Mucosa of gallbladder (tissue), 1 donor: ENCODE measurements around the gene CTNNBL1. TPM values are rescaled to one million over a fixed set of nuclear protein-coding genes. Genes with fewer than 3 reads are reported as not detected.

ENCODE experiments used
- DNase-seq: peaks from one replicate; pipeline ENCODE4 v3.0.0-alpha.2; 2020; ENCODE audit warnings: low spot score
- total RNA-seq: library from RNA; stranded (reverse); gene quantifications from one replicate; pipeline ENCODE4 v1.2.1, GENCODE V29; 2021
- donor health status: DM: no; HTN: no; CAD: no.

CTNNBL1 gene
- total RNA-seq, 1 donor from 2014 or later, result 44.0 TPM

DNA sequence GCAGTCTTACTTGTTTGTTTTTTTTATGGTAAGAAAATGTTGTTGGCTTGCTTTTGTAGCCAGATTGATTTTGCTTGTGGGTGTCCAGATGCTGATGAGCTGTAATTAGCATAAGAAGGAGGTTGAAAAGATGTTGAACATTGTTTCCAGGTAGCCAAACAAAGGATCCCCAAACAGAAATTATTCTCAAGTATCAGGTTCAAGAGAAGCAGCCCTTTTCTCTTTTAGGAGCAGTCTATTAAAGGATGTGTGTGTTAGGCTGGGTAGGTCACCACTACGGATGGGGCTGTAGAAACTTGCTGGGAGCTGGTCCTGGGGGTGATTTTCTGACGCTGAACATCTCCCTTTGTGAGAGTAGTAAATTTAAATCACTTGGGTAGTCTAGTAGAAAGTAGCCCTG is 122.2 kb downstream of the CTNNBL1 start:
- DNase-seq, result no peak

DNA sequence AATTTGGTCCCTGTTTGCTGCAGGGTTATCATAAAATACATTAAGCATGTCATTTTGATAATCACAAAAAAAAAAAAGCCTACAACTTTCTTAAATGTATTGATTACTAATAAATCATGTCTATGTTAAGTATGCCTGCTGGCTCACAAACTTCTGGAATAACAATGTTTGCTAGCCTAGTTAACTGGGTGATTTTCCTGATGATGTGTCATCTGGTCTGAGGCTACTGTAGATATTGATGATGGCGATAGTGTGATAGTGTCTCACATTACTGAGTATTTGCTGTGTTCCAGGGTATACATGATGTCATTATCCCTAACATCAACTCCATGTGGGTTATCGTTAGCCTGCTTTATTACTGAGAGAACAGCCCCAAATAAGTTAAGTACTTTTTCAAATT is 122.9 kb downstream of the CTNNBL1 start:
- DNase-seq, result no peak

- DNase-seq, result no peak
Measured at GRCh38 chr20:37821696-37822095, 127.9 kb downstream of the CTNNBL1 start.

- DNase-seq, result no peak
Measured at GRCh38 chr20:37822141-37822601, 128.3 kb downstream of the CTNNBL1 start.

DNA sequence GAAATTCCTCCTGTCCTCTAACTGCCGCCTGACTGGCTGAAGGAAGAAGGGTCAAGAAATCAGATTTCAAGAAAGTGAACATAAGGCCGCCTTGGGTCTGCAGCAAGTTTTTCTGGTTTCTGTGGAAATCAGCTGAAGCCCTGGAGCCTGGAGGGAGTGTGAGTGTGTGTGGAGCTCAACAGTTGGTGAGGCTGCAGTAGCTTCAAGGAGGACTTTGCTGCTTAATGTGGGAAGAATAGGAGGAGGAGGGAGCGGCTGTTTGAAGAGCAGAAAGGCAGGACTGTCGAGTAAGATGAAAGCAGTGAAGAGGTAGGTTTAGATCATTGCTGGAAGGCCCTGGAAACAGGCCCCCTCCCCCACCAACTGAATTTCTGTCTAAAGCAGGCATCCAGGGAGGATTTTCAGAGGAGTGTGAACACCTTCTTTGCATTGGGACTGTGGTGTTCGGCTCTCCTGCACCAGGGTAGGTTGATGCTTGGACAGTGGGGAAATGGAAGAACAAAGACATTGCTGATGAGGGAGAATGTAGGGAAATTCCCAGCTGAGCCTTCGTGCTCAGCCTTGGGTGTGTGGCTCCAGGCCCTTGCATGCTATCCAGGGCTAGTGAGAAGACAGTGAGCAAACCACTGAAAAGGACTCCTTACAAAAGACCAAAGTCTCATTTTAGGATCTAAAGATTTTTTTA is 129.6 kb downstream of the CTNNBL1 start:
- DNase-seq, result no peak

GRCh38 chr20:37827605-37828004 is 133.8 kb downstream of the CTNNBL1 start:
- DNase-seq, result no peak

DNA sequence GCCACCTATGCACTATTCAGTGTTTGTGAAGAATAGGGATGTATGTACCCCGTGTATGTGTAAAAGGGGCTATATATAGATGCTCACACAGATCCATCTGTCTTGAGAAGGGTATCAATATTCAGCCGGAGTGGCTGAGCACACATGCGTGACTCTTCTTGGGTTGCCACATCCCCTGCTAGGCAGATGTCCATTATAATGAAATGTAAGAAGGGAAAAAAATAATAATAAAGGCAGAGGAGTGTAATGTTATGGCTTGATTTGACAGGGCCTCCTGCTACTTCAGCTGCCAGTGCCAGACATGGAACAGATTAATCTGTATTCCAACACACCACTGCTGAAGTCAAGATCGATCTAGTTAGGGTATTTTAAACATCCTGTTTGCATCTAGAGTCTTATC is 134.9 kb downstream of the CTNNBL1 start:
- no peak for DNase-seq

GRCh38 chr20:37829128-37829527 is 135.3 kb downstream of the CTNNBL1 start:
- DNase-seq, result no peak

DNA sequence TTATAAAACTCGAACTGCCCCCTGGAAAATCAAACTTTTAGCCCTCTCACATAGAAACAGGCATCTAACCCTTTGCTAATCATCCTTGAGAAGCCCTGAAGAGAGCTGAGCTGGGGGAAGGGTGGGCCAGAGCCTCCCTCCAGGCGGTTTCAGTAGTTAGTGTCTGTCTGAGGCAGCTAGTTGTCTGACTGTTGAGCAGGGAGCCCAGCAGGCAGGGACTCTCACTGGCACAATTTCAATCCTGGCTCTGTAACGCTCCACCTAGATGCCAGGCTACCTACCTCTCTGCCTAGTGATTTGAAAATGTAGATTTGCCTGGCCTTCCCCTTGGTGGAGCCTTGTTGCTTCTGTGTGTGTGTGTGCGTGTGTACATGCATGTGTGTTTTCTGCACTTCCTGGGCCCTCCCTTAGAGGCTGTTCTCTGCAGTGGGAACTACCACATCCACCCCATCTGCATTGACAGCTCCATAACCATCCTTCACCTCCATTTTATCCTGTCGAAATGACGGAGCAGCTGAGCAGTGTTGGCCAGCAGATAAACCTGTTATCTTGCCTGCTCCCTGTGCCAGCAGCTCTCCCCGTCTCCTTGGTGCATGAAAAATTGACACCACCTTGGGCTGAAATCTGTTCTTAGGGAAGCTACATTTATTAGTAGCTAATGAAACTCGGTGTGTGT is 139.5 kb downstream of the CTNNBL1 start:
- no peak for DNase-seq

GRCh38 chr20:37836926-37837325 is 143.1 kb downstream of the CTNNBL1 start:
- no peak for DNase-seq

DNA sequence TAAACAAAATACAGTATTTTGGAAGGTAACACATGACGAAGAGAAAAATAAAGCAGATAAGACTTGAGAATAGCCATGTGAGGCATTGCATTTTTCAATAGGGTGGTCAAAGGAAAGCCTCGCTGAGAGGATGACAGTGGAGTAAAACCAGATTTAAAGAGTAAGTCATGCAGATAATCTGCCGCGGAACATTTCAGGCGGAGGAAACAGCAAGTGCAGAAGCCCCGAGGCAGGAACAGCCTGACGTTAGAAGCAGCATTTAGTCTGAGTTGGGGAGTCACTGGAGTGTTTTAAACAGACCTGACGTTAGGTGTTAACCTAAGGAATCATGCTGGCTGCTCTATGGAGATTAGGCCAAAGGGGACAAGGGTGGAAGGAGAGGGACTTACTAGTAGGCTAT is 144.1 kb downstream of the CTNNBL1 start:
- no peak for DNase-seq

GRCh38 chr20:37838769-37839431 is 145.1 kb downstream of the CTNNBL1 start:
- no peak for DNase-seq

- no peak for DNase-seq
Measured at GRCh38 chr20:37839432-37839827, 145.6 kb downstream of the CTNNBL1 start.

DNA sequence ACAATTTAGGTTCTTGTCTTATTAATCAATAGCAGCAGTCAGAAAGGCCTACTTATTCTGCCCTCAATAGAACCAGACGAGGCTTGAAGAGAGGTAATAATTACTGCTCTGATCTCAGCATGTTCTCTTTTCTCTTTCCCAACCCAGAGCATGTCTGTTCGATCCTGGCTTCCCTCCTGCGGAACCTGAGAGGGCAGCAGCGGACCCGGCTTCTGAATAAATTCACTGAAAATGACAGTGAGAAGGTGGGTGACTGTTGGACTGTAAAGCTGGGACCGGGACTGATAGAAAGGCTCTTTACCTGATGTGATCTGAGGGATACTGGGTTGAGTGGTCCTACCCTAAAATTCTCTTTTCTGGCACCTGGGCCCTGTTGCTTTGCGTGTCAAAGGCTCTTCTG is 146.1 kb downstream of the CTNNBL1 start:
- no peak for DNase-seq

DNA sequence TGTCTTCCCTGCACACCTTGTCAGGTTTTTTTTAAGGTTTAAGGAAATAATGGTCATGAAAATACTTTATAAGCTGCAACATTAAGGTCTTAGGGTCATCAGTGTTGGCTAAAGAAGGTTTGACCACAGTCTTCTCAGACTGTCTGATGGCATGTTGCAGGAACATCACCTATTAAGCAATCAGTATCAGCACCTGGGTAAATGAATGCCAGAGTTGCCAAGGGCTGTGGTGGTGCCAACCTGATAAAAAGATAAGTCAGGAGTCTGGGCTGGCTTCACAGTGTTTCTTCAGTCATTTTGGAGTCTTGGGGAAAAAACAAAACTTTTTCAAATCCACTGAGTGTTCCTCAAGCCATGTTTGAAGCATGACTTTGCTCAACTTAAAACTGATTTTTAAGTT is 147.6 kb downstream of the CTNNBL1 start:
- DNase-seq, result no peak

- no peak for DNase-seq
Measured at GRCh38 chr20:37841971-37842370, 148.1 kb downstream of the CTNNBL1 start.

DNA sequence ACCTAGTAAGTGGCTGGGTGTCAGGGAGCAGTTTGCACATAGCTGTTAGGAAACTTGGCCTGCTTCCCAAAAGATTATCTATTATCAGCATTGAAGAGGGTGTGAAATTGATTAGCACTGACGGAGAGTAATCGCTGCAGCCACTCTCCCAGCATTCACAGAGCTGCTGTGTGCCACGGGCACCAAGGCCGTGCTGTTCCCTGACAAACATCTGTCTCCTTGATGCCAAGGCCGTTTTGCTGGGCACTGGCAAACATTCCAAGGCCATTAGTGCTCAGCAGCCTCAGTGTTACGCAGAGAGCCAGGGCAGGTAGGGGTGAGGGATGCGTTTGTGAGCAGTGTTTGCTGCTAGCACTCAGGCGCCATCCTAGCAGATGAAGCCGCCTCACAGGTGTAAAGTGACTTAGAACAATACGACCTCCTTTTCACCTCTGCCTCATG is 151.4 kb downstream of the CTNNBL1 start:
- DNase-seq, result peak; percentile 37

- no peak for DNase-seq
Measured at GRCh38 chr20:37845878-37846277, 152.0 kb downstream of the CTNNBL1 start.

DNA sequence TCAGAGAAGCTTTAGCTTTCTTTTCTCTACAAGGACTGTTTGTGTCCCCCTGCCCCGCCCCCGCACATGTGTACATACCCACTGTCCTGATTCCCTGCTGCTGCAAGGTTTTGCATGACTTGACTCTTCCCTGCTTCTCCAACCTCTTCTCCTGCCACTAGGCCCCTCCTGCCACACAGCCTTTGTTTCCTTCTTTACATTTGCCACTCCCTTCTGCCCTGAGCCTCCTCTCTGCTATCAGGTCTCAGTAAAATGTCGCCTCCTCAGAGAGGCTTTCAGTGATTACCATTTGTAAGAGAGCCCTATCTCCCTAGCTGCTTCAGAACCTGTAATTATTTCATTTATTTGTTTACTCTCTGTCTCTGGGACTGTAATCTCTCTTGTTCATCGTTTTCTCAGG is 152.7 kb downstream of the CTNNBL1 start:
- no peak for DNase-seq

GRCh38 chr20:37848706-37849105 is 154.9 kb downstream of the CTNNBL1 start:
- no peak for DNase-seq

DNA sequence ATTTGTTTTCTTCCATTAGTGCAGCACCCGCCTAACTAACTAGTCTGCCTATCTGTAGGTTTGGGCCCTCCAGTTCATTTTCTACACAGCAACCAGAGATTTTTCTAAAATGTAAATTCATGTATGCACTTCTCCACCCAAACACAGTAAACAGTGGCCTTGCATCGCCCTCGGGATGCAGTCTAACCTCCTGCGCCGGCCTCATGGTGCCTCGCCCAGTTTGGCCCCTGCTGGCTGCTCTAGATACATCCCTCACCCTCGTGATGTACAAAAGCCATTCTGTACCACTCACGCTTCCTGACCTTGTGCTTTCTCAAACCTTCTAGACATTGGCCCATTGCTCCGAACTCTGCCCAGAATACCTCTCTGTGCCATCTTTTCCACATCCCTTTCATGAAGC is 155.3 kb downstream of the CTNNBL1 start:
- no peak for DNase-seq

GRCh38 chr20:37849566-37849965 is 155.7 kb downstream of the CTNNBL1 start:
- no peak for DNase-seq

DNA sequence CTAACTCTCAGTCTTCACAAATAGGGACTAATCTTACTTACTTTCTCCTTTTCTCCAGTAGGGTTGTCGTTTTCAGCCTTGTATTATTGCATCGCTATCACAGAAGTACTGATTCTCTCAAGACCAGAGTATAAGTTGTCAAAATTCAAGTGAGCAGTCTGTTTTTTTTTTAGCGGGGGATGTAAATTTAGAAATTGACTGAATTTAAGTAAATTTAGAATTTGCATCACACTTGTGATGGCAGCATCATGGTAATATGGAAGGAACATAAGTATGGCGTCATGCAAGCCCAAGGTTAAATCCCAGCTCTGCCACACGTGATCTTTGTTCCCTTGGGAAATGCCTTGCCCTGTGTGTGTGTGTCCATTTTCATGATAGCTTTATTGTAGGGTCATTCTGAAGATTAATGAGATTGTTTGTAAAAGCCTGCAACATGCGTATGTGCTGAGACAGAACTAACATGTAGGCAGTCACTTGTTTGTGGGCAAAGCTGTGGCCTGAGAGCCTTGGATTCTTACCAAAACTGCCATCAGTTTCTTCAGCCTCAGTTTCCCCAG is 156.3 kb downstream of the CTNNBL1 start:
- no peak for DNase-seq
